Fibroblast of skin of scalp (primary cell): ENCODE data around the gene UBE2S.

Experiments used
- DNase-seq: peaks from one replicate; pipeline ENCODE4 v3.0.0-alpha.2; 2013

UBE2S gene

GRCh38 chr19:55362174-55362989, 45.2 kb downstream of the UBE2S start:
- DNase-seq = no peak

- no peak for DNase-seq
Measured at GRCh38 chr19:55360902-55361301, 46.7 kb downstream of the UBE2S start.

GRCh38 chr19:55358943-55359908, 48.4 kb downstream of the UBE2S start:
- no peak for DNase-seq

DNA sequence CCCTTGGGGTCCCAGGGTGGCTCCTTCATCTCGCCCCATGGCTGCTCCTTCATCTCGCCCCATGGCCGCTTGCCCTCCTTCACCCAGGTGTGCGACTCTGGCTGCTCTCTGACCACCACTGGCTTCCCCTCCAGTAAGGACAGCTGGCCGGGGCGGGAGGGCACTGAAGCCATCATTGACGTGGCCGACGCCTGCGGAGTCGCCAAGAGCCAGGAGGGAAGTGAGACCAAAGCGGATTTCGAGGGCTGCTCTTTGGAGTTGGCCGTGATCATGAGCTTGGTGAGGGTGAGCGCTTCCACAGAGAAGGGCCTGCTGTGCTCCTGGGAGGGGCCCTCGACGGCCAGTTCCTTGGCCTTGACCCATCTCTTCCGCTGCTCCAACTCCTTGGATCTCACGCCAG, 49.1 kb downstream of the UBE2S start:
- no peak for DNase-seq

GRCh38 chr19:55355213-55355821, 52.3 kb downstream of the UBE2S start:
- no peak for DNase-seq

GRCh38 chr19:55354698-55355212, 52.8 kb downstream of the UBE2S start, which contains the start of gene COX6B2:
Gene COX6B2, minus strand, starts transcription at chr19:55354719. Its CDS starts 198 bp downstream, at chr19:55354521.
- DNase-seq = no peak

GRCh38 chr19:55353803-55354697, 53.5 kb downstream of the UBE2S start:
- peak; percentile 58 for DNase-seq

- DNase-seq = no peak
Measured at GRCh38 chr19:55353356-55353802, 54.2 kb downstream of the UBE2S start.

- DNase-seq = no peak
Measured at GRCh38 chr19:55352549-55353145, 54.9 kb downstream of the UBE2S start.

GRCh38 chr19:55352040-55352439, 55.5 kb downstream of the UBE2S start:
- DNase-seq = no peak

DNA sequence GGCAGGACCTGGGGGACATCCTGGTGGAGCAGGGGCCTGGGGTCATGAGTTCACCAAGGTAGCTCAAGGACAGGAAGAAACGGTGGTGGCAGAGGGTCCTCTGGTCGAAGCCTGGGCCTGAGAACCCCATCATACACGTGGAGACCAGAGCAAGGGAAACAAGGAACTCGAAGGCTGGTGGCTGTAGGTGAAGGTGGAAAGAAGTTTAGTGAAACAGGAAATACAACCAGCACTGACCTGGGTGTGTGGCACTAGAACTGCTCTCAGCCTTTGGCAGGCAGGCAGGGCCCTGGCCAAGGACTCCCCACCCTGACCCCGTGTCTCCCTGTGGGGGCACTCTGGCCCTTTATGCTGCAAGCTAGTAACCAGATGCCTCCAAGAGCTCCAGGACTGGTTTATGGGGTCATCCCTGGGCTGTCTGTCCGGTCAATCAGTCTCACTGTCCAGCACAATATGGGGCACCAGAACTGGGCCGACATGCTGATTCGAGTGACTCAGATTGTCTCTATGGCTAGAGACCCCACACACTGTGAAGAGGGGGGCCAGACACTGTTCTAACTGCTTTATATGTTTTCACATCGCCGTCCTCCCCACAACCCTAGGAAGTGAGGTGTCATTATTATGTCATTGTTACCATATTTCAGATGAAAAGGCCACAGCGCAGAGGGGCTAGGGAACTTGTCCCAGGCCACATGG, 56.8 kb downstream of the UBE2S start:
- no peak for DNase-seq
